ENCODE measurements around the gene LYRM2.

The LYRM2 gene, protein sequence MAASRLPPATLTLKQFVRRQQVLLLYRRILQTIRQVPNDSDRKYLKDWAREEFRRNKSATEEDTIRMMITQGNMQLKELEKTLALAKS

DNA sequence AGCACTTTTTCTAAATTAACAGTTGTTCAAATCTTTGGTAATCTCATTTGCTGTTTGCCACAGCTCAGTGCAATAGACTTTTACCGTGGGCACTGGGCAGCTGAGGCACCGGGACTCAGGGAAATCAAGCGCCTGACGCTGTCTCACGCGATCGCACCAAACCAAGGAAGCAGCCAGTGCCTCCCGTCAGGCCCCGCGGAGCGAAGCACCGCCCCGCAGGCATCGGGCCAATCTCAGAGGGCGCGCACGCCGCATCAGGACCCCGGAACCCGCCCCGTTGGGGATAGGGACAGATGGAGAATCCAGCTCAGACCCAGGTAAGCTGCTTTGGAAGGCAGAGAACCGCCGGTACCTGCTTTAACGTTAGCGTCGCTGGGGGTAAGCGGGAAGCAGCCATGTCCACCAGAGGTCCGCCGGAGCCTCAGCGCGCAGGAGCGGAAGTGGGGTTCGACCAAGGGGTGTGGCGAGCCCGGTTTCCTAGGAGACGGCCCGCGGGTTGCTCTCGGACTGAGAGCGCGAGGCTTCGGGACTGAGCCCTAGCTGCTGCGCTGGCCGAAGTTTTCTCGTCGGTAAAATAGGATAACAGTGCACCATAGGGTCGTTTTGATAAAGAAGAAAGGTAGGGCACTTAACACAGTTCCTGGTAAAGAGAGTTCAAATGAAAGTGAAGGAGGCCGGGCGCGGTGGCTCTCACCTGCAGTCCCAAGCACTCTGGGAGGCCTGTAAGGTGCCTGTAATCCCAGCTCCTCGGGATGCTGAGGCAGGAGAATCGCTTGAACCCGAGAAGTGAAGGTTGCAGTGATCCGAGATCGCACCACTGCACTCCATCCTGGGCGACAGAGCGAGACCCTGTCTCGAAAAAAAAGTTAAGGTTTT lies at the start of gene LYRM2:
Gene LYRM2, minus strand, starts transcription at position 428 of the 876 bp plus-strand sequence. Its CDS starts 31 bp downstream, at position 397.
- intact Hi-C loops (cut with DNase I), result no loop called here
- DNase-seq, result peak; percentile 87 to 98 (median 96)

DNA sequence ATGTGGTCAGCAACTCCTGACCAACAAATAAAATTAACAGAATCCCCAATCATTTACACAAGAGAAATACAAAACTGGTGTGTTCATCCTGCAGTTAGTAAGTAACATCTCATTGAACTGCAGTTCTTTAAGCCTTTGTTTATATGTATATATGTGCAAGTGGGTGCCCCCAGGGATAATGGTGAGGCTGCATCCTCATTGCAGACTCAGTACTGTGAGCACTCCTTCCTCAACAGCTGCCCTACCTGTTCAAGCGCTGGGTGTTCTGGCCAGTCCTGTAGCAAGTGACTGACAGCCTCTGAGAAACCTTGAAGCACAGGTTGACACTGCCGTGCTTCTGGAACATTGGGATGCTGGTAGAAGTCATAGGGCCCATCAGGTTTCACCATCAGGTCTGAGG lies 49.8 kb upstream of the LYRM2 start:
- DNase-seq, result no peak
- intact Hi-C loops (cut with DNase I), result no loop called here

DNA sequence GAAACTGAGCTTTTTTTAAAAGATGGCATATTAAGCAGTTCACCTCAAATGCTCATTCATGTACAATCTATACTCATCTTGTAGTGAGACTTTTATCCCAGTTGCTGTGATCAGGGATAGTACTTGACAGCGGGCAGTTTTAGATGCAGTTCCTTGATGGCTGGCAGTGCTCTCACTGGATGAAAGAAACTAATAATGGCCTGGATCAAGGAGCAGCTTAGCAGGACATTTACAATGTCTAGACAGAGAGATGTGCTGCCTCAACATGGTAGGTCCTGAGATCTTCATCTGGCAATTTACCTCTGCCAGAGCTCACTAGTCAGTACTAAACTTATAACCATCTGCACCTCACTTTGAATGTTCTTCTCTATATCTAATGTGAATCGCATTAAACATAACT lies 46.8 kb upstream of the LYRM2 start:
- DNase-seq, result no peak
- intact Hi-C loops (cut with DNase I), result no loop called here

DNA sequence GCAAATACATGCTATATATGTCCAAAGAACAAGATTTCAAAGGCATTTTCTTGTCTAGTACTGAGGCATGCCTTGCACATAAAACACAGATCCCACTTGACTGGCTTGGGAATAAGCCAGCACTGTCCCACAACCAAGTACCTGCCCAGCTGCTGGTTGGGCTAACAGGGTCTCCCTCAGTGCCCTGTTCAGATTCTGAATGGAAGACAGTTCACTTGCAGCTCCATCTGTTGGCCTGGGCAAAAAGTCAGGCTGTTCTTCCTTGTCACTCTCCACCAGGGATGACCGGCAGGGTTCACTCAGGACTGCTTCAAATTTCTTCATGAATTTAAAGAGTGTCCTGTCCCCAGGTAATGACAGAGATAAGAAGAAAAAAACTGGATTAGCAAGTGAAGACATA lies 44.4 kb upstream of the LYRM2 start:
- no peak for DNase-seq
- intact Hi-C loops (cut with DNase I), result no loop called here

DNA sequence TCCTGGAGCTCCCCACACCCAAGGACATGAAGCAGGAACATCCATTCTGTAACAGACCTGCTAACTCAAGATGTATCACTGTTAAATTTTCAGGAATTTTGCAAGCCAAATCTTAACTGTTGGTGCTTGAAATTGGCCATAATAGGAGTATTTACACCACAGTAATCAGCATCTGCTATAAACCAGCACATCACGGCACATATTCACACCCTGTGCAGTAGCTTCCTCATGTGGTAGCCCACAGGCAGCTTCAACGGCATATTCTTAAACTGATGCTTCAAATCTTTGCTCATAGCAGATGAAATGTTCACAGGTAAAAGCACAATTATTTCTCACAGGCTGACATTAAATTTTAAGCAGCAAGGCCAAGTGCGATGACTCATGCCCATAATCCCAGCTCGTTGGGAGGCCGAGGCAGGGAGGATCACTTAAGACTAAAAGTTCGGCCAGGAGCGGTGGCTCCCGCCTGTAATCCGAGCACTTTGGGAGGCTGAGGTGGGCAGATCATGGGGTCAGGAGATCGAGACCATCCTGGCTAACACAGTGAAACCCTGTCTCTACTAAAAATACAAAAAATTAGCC lies 43.5 kb upstream of the LYRM2 start:
- peak in 18 of 42 donors; percentile 7 to 61 (median 27) for DNase-seq

DNA sequence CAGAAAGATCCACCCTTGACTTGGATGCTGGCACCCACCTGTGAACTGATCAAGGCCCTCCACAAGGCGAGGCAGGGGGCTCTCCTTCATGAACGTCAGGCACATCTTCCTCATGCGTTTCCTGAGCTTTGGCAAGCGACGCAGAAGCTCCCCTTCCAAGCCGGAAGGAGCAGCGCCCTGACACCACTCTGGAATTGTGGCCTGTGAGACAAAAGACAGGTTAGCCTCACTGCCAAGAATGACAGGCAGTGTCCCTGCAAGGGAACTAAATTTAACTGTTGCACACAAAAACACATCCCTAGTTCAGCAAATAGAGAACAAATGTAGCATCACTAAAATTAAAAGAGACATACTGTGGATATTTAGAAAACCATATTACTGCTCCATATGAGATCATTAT lies 42.0 kb upstream of the LYRM2 start:
- intact Hi-C loops (cut with DNase I), result no loop called here
- no peak for DNase-seq

More for the DNA sequence above, 43.5 kb upstream of the LYRM2 start:
- intact Hi-C loops (cut with DNase I), result no loop called here

DNA sequence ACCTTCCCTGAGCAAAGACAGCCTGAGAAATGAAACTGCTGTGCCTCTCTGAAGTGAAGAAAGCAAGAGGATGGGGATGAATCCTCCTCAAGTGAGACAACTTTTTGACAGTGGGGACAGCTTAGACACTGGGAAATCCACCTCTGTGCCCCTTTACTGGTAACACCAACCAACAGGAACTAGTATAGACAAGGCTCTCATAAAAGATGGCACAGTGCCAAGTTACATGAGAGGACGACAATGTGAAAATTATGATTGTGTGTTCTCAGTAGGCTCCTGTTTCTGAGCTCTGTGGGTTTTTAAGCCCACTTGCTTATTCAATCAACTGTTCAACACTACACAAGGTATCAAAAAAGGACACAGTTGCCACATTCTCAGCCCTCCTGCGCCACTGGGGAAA lies 41.6 kb upstream of the LYRM2 start:
- intact Hi-C loops (cut with DNase I), result no loop called here

DNA sequence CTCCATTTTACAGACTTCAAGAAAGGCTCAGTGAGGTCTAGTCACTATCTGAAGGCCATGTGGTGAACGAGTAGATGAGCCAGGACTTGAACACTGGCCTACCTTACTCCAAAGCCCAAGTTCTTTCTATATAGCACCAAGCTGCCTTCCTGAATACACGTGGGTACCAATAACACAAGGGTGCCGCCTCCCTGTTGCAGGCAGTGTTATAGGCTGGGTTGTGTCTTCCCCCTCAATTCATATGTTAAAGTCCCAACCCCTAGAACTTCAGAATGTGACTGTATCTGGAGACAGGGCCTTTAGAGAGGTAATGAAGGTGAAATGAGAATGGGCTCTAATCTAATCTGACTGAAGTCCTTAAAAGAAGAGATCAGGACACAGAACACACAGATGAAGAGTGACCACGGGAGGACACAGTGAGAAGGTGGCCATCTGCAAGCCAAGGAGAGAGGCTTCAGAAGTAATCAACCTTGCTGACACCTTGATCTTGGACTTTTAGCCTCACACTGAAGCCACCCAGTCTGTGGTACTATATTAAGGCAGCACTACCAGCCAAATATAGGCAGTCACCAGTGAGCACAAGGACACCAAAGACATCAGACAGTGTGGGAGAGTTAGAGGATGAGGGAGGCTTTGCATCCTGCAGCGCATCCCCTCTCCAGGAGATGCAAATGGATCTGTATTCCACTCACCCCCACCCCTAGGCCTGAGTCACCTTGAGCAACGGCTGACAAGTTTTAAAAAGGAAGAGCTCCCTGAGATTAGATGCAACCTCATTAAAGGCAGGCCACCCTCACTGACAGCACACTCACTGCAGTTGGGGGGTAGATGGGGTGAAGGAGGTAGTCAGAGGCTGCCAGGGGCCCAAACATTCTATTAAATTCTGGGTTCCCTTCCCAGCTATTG lies 40.9 kb upstream of the LYRM2 start:
- intact Hi-C loops (cut with DNase I), result no loop called here
- peak in 34 of 42 donors; percentile 16 to 81 (median 48) for DNase-seq

More for the DNA sequence above, 41.6 kb upstream of the LYRM2 start:
- DNase-seq, result no peak

DNA sequence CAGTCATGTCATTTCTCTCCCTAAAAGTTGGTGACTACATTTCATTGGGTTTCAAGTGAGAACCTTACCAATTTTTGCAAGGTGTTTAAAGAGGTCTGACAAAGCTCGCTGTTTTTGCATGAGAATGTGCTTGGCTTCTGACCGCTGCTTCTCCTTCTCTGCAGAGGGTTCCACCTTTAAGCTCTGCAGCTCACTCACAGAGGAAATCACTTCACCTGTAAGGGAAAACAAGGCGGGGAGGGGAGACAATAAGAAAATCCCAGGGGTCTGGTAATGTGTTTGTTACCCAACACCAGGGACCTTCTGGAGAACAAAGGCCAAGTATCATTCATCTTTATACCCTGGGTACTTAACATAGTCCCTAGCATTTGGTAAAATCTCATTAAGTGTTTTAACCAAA lies 40.0 kb upstream of the LYRM2 start:
- intact Hi-C loops (cut with DNase I), result no loop called here
- no peak for DNase-seq

DNA sequence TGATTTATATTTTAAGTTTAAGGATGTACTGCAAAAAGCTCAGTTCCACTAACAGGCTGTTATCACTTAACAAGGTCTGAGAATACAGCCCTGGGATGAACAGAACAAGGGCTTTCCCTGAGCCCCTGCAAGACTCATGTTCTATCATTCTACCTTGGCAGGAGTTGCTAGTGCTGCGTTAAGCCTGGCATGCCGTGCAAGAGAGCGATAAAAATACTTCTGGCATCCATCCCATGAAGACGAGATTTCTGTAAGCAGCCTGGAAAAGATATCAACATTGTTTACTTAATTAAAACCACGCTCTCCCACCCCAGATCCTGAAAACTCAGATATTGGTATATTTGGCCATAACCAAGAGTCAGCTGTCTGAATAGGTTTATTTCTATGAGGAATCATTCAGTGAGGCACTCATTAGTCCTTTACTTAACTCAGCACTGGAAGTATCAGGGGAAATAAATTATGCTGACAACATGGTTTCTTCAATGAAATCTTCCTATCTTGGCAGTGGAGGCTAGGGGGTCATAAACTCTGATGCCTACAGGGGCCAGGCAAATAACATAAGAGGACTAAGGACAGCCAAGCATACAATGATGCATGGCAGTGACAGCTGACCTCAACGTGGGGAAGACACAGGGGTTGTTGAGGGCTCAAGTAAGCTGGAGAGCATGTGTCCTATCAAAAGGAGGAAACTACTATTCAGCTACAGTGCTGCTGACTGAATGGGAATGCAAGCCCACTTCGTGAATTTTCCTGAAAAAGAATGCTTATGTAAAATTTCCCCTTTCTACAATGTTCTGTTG lies 37.6 kb upstream of the LYRM2 start:
- no peak for DNase-seq
- intact Hi-C loops (cut with DNase I), result no loop called here

DNA sequence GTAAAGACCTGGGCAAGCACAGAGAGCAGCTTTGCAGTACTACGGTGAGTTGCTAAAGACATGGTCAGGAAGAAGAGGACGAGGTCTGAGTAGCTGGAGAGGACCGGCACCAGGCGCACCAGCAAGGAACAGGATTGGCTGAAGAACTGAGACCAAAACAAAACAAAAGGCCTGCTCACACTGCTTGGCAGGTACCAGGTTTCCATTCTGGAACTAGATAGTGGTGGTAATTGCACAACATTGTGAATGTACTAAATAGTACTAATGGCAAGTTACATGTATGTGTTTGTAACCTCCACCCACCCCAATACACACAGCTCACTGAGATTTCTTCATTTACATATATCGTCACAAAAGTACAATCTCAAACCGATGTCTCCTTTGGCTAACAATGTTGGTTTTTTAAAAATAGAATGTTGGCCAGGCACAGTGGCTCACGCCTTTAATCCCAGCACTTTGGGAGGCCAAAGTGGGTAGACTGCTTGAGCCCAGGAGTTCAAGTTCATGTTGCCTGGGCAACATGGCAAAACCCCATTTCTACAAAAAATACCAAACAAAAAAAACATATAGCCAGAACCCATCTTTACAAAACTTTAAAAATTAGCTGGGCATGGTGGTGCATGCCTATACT lies 32.5 kb upstream of the LYRM2 start:
- DNase-seq, result no peak
- intact Hi-C loops (cut with DNase I), result no loop called here

DNA sequence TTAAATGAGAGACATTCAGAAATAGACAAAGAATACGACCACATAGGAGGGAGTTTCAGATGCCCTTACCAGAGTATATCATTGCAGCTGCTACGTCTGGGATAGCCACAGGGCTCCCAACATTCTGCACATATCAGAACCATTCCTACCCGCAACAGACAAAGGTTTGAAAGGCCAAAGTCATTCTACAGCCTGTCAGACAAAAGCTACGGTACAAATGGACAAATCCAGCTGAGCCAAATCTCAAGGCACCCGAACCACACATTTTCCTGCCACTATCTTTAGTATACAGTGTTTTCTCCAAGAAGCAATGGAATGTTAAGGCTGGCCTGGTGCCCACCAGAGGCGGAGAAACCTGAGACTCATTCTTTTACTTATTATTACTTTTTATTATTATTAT lies 30.5 kb upstream of the LYRM2 start:
- intact Hi-C loops (cut with DNase I), result no loop called here
- DNase-seq, result no peak

DNA sequence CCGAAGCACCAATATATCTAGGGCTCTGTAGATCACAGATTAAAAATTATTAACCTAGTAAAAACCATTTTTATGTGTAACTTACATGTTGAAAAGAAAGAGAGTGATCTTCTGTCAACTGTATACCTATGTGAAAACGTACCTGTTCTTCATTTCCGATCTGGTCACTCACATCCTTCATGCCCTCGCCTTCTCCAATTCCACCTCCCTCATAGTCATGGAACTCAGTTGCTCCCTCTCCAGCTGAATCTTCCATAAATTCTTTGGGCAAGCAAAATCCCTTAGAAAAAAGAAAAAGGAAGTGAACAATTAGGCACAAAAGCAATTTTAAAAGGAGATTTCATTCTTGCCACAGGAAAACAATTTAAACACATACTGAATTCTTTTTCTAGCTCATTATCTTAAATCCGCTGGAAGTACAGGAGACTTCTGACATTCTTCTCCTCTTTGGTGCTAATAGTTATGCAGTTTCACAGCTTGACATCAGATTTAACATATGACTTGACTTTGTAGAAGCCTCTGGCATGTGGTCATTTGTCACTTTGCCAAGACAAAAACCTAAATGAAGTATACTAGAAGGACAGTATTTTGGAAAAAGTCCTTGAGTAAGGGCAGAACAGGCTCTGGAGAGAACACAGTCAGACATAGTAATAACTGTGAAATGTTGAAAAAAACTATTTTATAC lies 29.5 kb upstream of the LYRM2 start:
- no peak for DNase-seq
- intact Hi-C loops (cut with DNase I), result no loop called here

DNA sequence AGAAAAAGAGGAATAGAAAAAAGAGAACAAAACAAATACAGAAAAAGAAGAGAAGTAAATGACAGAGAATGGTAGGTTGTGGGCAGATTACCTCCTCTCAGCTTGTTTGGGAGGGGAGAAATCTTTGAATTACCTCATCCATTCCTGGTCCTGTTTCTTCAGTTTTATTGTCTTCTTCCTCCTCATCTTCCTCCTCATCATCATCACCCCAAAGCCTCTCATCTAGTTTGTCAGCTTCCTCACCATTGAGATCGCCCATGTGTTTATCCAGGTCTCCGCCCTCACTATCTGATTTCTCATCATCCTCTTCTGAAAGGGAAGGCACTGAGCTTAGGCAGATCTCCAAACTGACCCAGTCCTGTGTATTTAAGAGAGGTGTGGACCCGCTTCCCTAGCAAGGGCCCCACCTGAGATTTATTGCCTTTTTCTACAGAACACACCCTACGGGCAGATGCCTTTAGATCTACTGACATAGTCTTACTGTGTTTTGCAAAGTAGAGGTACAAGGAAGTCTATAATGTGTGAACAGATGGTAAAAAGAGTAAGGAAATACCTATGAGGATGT lies 24.2 kb upstream of the LYRM2 start:
- DNase-seq, result no peak
- intact Hi-C loops (cut with DNase I), result no loop called here

DNA sequence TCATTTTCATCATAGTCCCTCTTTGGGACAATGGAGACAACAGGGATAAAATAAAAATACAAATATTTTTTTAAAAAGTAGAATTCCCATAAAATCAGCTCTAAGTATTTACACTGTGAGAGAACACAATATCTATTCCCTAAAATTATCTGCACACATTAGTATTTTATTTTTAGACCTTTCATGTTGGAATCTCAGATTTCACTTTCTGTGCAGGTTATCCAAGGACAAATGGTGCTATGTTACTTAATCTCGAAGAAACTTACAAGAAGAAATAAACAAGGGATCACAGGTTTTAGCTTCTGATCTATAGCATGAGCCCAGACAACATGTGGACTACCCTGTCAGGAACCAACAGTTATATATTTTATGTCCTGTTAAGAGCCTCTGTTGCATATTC lies 23.0 kb upstream of the LYRM2 start:
- intact Hi-C loops (cut with DNase I), result no loop called here
- no peak for DNase-seq

DNA sequence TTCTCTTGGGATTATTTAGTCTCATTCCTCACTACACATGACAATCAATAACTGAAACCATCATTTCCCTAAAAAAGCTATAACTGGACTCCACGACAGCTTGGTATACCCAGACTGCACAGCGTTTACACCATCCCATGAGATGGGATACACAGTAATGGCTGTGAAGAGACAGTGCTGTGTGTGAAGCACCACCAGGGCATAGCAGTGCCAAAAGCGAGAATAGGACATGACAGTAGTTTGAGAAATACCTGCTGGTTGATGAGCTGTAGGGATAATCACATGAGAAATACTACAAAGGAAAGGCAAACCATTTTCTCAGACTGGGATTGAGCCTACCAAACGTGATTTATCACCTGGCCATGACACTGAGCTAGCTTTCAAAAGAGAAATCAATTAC lies 22.4 kb upstream of the LYRM2 start:
- no peak for DNase-seq
- intact Hi-C loops (cut with DNase I), result no loop called here

DNA sequence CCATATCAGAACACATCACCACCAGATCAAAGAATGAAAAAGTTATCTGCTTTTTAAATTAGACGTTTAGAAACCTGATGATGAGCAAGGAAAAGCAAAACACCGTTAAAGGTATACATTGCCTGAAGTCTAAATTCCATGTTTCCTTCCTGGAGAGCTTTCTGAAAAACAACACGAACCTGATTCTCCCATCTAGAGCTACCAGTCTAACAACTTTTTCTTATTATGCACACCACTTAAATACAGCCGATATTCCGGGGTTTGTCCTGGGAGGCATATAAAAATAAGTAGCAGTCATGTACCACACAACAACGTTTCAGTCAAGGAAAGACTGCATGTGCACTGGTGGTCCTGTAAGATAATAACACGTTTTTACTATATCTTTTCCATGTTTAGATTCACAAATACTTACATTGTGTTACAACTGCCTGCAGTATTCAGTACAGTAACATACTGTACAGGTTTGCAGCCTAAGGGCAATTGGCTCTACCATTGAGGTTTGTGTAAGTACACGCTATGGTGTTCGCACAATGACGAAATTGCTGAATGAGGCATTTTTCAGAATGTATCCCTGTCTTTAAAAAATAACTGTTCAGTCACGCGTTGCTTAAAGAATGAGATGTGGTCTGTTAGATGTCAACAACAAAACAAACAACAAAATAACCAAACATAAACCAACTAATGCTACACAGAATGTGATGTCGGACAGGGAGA lies 19.1 kb upstream of the LYRM2 start:
- DNase-seq, result no peak
- intact Hi-C loops (cut with DNase I), result no loop called here

Measured in head of caudate nucleus (tissue), 42 donors.